ENCODE measurements around the gene B2M.
"Not testable (repeated sequence)": the region's sequence is repeated elsewhere in the genome, so short reads cannot be mapped to it uniquely, and the experiment has no call there.

The B2M gene

DNA sequence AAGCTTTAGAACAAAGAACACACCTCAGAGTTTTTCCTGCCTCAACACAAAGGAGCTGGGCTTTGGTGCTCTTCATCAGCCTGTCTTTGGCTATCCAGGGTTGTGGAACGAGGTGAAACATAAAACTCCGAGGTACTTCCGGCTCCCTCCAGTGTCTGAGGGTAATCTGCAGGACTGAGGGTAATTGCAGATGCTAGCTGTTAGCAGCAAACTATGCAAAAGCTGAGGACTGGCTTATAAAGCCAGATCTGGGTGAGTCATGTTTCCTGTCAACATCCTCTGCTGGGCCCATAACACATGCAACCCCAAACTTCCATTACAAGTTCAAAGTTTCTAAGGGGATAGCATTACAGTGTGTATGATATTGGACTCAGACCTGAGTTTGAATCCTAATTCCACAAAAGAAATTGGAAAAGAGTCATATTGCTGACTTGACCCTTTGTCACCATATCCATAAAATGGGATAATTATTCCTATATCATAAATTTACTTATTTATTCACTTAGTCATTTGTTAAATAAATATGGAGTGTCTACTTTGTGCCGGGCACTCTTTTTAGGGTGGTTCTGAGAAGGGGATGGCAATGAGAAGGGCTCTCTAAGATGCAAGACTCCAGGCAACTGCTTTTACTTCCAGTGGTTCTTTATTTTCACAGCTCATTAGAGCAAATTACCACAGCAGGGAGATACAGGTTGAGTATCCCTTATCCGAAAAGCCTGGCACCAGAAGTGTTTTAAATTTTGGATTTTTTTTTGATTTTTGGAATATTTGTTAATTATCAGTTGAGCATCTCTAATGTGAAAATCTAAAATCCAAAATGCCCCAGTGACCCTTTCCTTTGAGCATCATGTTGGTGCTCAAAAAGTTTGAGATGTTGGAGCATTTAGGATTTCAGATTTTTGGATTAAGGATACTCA, 15.5 kb downstream of the B2M start:
- peak; percentile 94 for DNase-seq

DNA sequence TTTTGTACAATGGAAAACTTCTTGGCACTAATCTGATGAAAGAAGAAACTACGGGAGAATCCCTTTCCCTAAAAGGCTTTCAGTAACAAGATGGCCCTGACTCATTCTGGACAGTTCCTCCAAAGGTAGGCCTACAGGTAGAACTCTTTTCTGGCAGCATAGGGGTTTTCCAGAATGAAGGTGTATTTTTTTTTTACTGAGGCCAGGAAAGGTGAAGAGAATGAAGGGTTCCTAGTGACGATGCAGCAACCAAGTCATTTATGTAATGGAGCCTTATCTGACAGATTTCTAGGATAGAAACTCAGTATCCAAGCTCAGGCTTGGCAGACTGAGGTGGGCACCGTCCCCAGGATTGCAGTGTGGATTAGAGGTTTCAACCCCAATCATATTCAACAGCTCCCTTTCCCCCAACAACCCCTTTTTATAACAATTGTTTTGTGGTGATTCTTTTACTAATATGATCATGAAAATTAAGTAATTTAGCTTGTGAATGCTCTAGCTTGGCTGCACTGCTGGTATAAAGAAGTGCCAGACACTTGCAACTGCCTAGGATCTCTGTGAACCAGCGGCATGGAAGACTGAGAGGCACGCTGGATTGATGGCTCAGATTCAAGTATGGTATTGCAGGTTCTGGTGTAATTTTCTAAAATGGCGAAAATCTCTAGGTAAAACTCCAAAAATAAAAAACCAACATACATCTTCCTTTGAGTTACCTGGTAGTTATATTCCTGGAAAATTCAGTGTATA, 16.3 kb downstream of the B2M start:
- peak; percentile 74 for DNase-seq

DNA sequence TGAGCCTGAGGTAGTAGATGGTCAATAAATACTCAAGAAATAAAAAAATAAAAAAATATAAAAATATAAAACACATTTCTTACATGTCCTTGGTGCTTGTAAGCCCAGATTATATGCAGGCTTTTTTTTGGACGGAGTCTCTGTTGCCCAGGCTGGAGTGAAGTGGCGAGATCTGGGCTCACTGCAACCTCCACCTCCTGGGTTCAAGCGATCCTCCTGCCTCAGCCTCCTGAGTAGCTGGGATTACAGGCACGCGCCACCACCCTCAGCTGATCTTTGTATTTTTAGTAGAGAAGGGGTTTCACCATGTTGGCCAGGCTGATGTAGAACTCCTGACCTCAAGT, 16.9 kb downstream of the B2M start:
- DNase-seq = not testable (repeated sequence)

DNA sequence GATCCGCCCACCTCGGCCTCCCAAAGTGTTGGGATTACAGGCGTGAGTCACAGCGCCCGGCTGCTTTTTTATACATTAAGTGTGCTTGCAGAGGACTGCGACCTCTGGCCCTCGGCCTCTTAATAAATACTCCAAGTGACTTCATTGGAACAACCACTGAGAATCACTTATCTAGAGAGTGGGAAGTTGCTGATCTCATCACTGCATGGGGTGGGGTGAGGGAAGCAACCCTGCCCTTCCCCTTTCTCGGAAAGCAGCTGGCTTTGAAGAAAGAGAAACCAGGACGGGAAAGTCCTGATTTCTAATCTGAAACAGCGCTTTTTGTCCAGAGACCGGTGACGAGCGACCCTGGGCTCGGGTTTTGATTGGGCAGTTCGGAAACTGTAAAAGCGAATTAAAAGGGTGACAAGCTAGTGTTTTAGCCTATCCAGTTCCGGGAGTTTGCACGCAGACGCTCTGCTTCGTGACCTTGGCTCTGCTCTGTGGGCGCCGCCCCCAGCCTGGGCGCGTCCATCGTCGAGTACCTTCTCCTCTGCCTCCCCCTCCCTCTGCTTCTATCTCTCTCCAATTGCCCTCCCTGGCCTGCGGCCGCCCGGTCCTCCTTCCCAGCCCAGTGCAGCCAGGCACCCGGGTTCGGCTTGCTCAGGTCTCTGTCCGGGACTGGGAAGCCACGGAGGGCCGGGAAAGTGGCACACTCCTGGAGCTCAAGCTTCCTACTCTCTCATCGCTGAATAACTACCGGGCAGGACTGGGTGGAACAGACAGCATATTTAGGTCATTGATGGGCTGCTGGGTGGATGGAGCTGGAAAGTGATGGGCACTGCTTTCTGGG, 17.5 kb downstream of the B2M start:
- peak; percentile 99 for DNase-seq

DNA sequence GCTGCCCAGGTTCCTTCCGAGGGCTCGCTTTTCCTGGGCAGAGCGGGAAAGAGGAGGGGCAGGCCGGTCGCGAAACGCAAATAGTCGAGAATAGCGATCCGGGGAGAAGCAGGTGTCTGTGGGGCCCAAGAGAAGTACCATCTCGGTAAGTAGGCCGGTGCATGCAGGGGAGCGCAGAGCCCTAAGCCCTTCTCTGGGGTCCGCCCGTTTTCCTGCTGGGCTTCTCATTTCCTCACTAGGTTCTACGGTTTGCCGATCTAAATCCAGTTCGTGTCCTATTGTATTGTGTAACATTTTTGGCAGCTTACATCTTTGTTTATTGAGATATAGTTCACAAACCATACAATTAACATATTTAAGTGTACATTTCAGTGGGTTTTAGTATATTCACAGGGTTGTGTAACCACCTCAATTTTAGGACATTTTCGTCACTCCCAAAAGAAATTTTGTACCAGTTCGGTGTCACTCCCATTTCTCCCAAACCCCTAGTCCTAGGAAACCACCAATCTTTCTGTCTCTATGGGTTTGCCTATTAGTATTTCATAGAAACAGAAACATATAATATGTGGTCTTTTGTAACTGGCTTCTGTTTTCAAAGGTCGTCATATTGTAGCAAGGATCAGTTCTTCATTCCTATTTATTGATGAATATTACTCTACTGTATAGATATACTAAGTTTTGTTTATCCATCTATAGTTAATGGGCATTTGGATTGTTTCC, 18.3 kb downstream of the B2M start:
- DNase-seq = peak; percentile 65

DNA sequence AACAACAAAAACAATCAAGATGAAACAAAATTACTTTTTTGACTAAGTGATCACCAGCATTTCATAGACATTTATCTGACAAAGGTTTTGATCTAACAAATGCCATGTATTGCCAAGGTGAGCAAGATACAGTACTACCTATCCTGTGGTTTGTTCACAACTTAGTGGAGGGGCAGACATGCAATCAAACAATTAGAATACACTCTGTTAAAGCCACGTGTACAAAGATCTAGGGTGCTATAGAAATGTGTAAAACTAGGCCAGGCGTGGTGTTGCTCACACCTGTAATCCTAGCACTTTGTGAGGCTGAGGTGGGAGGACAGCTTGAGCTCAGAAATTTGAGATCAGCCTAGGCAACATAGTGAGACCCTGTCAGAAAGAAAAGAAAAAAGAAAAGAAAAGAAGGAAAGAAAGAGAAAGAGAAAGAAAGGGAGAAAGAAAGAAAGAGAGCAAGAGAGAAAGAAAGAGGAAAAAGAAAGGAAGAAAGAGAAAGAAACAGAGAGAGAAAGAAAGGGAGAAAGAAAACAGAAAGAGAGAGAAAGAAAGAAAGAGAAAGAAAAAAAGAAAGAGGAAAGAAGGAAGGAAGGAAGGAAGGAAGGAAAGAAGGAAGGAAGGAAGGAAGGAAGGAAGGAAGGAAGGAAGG, 23.6 kb downstream of the B2M start:
- peak; percentile 32 for DNase-seq

DNA sequence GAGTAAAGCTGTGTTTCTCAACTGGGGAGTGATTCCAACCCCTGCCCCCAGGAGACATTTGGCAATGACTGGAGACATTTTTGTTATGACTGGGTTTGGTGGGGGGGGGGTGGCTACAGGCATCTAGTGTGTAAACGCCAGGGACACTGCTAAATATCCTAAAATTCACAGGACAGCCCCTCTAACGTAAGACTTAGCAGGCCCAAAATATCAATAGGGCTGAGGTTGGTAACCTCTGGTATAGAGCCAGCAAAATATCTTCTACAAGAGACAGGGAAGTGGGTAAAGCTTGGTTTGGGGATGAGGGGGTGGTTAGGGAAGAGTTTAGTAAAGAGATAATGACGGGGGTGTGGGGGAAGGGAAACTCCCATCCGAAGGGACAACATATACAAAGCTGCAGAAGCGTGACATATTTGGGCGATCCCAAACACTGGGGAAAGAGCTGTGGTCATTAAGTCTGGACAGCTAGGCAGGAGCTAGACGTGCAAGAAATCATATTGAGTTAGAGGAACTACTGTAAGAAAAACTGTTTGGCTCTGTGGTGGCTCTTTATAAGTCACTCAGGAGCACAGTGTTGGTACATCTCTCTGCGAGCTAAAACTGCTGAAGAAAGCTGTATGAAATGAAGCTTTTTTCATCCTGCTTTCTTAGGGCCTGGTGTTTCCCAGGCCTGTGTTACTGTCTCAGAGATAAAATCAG, 24.3 kb downstream of the B2M start:
- DNase-seq = peak; percentile 58

DNA sequence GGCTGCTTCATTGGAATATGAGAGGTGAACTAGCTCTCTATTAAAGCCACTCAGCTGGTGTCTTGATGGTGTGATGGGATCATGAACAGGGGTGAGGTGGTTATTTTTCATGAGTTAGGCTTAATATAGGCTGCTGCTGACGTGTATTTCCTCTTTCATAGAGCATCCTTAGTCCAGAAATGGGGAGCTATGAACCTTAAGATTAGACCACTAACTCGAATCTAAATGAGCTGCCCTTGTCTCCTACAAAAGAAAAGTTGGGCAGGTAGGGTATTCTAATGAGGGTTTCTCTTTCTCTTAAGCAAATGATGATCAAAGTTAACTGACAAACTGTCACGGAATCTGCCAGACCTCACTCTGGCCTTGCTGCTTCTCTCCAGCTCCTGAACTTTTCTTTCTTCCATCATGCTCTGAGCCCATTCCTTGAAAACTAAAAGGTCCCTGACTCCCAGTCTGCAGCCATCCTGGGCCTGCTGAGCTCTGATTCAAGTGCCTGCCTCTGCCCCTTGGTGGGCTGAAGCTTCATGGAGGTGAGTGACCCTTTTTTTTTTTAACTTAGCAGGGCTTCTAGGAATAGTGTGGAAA, 25.0 kb downstream of the B2M start, which contains the start of gene TRIM69:
Gene TRIM69, plus strand, starts transcription at position 348 of the 585 bp plus-strand sequence. Its CDS starts 177 bp downstream, at position 525.
- DNase-seq = peak; percentile 60

DNA sequence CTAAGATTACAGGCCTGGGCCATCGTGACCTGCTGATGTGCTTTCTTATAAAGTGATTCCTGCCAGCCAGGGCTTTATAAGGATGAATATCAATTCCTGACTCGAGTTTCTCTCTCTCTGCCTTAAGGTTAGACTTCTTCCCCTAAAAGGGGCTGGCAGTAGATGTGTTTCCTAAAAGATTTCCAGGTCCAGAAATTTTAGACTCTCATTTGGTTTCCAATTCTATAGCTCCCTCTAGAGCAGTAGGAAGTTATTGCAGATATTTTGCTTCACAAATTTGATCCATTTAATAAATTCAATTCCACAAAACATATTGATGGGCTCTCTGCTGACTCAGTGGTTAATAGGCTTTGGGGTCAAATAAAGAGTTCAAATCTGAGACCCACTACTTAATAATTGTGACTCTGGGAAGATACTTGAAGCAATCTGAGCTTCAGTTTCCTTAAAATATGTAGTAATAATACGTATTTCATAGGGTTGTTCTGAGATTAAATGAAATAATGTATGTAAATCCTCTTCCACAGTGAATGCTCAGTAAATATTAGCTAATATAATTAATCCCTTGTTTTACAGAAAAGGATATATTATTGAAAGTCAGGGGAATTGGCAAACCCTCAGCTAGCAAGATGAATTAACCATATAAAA, 27.1 kb downstream of the B2M start:
- peak; percentile 77 for DNase-seq

DNA sequence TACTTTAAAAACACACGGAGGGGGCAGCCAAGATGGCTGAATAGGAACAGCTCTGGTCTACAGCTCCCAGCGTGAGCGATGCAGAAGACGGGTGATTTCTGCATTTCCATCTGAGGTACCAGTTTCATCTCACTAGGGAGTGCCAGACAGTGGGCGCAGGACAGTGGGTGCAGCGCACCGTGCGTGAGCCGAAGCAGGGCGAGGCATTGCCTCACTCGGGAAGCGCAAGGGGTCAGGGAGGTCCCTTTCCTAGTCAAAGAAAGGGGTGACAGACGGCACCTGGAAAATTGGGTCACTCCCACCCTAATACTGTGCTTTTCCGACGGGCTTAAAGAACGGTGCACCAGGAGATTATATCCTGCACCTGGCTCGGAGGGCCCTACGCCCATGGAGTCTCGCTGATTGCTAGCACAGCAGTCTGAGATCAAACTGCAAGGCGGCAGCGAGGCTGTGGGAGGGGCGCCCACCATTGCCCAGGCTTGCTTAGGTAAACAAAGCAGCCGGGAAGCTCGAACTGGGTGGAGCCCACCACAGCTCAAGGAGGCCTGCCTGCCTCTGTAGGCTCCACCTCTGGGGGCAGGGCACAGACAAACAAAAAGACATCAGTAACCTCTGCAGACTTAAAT, 28.0 kb downstream of the B2M start:
- not testable (repeated sequence) for DNase-seq

DNA sequence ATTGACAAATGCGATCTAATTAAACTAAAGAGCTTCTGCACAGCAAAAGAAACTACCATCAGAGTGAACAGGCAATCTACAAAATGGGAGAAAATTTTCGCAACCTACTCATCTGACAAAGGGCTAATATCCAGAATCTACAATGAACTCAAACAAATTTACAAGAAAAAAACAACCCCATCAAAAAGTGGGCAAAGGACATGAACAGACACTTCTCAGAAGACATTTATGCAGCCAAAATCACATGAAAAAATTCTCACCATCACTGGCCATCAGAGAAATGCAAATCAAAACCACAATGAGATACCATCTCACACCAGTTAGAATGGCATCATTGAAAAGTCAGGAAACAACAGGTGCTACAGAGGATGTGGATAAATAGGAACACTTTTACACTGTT, 32.1 kb downstream of the B2M start:
- not testable (repeated sequence) for DNase-seq

DNA sequence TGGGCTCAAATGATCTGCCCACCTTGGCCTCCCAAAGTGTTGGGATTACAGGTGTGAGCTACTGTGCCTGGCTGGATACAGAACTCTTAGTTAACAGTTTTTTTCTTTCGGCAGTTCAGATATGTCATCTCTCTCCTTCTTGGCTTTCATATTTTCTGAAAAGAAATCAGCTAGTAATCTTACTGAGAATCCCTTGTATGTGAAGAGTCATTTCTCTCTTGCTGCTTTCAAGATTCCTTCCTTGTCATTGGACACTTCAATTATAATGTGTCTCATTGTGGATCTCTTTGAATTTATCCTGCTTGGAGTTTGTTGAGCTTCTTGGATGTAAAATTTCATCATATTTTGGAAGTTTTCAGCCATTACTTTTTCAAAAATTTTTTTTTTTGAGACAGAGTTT, 42.0 kb downstream of the B2M start:
- no peak for DNase-seq

DNA sequence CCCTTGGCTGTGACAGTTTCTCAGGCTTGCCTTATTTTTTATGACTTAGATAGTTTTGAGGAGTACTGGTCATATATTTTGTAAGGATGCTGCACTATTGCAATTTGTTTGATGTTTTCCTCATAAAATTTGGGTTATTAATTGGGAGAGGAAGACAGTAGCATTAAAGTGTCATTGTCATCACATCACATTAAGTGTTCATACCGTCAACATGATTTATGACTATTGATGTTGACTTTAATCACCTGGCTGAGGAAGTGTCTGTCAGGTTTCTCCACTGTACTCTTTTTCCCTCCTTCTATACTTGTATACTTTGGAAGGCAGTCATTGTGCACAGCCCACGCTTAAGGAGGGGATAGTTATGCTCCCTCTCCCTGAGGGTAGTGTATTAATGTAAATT, 51.9 kb downstream of the B2M start:
- DNase-seq = no peak

DNA sequence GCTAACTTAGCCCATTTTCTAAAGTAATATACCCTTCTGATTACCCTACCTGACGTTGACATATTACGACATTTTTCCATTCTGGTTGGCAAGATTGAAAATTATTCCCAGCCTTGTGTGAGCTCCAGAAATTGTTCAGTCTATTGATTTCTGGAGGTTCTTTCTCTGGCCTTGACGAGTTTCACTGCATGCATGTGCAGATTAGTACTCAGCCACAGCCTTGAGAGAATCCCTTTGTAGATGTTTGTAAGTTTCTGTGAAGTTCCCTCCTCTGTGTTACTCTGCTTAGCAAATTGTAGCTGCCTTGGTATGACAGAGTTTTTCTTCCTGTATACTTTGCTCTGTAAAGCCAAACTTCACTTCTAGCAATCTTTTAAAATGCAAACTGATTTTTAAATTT, 52.5 kb downstream of the B2M start:
- DNase-seq = no peak

DNA sequence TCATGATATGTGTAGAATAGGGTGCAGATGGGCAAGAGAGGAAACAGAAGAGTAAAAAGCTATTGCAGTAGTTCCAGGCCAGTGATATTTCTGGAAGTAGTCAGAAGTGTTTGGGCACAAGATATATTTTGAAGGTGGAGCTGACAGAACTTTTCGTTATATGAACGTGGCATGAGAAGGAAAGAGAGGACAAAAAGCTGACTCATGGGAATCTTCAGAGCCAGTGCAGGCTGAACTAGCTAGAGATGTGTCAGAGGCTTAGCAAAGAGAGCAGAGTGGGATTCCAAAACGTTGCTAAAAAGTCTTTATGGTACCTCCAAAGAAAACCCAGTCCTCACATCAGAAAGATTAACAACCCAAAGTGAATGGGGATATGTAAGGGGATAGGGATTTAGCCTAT, 53.7 kb downstream of the B2M start:
- no peak for DNase-seq

All from CD4-positive, alpha-beta T cell treated with Interleukin-17A for 1 hour (primary cell).